Lower leg skin (tissue), 4 donors: Measurements from ENCODE around the gene TUT7. TPM values are rescaled to one million over a fixed set of nuclear protein-coding genes. Genes with fewer than 3 reads are reported as not detected.
"Not testable (repeated sequence)": the region's sequence is repeated elsewhere in the genome, so short reads cannot be mapped to it uniquely, and the experiment has no call there.

Source experiments
- DNase-seq, 2 donors: peaks; one replicate each; pipeline ENCODE4 v3.0.0-alpha.2; 2019; ENCODE audit warnings: low spot score in 2 of 2
- H3K4me3 ChIP-seq: fragments of 200-600 bp; sonication (generic); 2 replicates; pipeline ENCODE4 v1.5.1; 2017; ENCODE audit warnings: mild to moderate bottlenecking, low read depth; ENCODE audit not compliant: poor library complexity, severe bottlenecking
- POLR2A ChIP-seq, 2 donors: fragments of 450-650 bp; IDR thresholded peaks; one replicate each; pipeline ENCODE4 v1.6.1; 2016 to 2017; ENCODE audit warnings: antibody characterized with exemption in 2 of 2, mild to moderate bottlenecking in 1 of 2, moderate library complexity in 1 of 2
- WGBS, 2 donors: methylation state at CpG; one replicate each; pipeline ENCODE4 v1.1.5; 2018; 5-methylcytosine and 5-hydroxymethylcytosine counted together
- intact Hi-C: fragments of 100-400 bp; cut with DNase I; formaldehyde crosslinking; loops from one replicate; pipeline ENCODE4 v1.15.0; 2023; ENCODE audit warnings: low total_unique reads
- total RNA-seq, 4 donors: library from RNA; depleted of rRNA; stranded (reverse); fragments of >200 nt; gene quantifications; one replicate each; pipeline ENCODE4 v1.1.0, GENCODE V29; 2016
- TF ChIP-seq, protein P1 (sequence below), 3 donors: fragments of 450-650 bp; IDR thresholded peaks; one replicate each; pipeline ENCODE4 v1.5.1; 2016; ENCODE audit warnings: antibody characterized with exemption in 3 of 3, mild to moderate bottlenecking in 3 of 3, moderate library complexity in 2 of 3

The TUT7 gene
- total RNA-seq, 4 donors from 2014 or later = 75.9 to 132 (median 89.5) TPM

- H3K4me3 ChIP-seq = no peak overlapping the region
- no peak for TF ChIP-seq POLR2A (IDR thresholded peaks at IDR 0.05)
- TF ChIP-seq, protein P1, sequence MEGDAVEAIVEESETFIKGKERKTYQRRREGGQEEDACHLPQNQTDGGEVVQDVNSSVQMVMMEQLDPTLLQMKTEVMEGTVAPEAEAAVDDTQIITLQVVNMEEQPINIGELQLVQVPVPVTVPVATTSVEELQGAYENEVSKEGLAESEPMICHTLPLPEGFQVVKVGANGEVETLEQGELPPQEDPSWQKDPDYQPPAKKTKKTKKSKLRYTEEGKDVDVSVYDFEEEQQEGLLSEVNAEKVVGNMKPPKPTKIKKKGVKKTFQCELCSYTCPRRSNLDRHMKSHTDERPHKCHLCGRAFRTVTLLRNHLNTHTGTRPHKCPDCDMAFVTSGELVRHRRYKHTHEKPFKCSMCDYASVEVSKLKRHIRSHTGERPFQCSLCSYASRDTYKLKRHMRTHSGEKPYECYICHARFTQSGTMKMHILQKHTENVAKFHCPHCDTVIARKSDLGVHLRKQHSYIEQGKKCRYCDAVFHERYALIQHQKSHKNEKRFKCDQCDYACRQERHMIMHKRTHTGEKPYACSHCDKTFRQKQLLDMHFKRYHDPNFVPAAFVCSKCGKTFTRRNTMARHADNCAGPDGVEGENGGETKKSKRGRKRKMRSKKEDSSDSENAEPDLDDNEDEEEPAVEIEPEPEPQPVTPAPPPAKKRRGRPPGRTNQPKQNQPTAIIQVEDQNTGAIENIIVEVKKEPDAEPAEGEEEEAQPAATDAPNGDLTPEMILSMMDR (IDR thresholded peaks at IDR 0.05) = no peak
- WGBS, 2 donors = 93 to 96% methylated on average over 1 of the region's 1 CpG
- no peak for DNase-seq
- intact Hi-C loops = no loop called here
Observed at GRCh38 chr9:86308687-86309086, 45.5 kb downstream of the TUT7 start.

GRCh38 chr9:86304236-86304730 lies 49.9 kb downstream of the TUT7 start:
- no peak overlapping the region for H3K4me3 ChIP-seq
- 46 to 50% methylated on average over 3 of the region's 3 CpGs for WGBS, 2 donors
- intact Hi-C loops = no loop called here
- DNase-seq = no peak
- TF ChIP-seq, protein P1 (IDR thresholded peaks at IDR 0.05) = no peak
- TF ChIP-seq POLR2A (IDR thresholded peaks at IDR 0.05) = no peak

DNA sequence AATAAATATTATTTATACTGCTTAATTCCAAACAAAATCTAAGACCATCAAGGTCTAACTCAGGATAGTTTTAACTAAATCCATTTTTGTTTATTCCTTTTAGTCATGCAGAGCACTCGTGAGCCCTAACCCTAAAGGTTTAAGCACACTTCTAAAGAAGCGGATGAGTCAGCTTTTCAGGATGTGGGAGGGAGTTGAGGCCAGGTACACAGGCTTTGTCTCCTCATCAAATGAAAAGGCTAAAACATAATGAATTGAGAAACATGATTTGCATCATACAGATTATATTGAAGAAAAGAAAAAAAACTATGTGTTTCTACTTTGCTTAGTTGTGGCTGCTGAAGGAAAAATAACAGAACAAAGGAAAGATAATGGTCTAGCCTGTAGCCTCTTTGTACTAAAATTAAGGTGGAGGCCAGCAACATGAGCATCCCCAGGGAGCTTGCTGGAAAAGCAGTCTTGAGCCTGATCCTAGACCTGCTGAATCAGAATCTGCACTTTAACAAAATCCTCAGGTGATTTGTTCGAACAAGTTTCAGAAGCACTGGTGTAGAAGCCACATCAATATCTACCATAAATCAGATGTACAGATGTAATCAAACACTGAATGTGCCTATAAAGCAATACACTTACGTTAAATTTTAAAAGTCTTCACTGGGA lies 50.8 kb downstream of the TUT7 start:
- intact Hi-C loops = no loop called here
- 70 to 82% methylated on average over 4 of the region's 4 CpGs for WGBS, 2 donors
- no peak for TF ChIP-seq POLR2A (IDR thresholded peaks at IDR 0.05)
- TF ChIP-seq, protein P1 (IDR thresholded peaks at IDR 0.05) = no peak
- H3K4me3 ChIP-seq = no peak overlapping the region
- DNase-seq = no peak

GRCh38 chr9:86301686-86302085 lies 52.5 kb downstream of the TUT7 start:
- no peak for TF ChIP-seq POLR2A (IDR thresholded peaks at IDR 0.05)
- TF ChIP-seq, protein P1 (IDR thresholded peaks at IDR 0.05) = no peak
- no peak overlapping the region for H3K4me3 ChIP-seq
- 21 to 40% methylated on average over 1 of the region's 1 CpG for WGBS, 2 donors

DNA sequence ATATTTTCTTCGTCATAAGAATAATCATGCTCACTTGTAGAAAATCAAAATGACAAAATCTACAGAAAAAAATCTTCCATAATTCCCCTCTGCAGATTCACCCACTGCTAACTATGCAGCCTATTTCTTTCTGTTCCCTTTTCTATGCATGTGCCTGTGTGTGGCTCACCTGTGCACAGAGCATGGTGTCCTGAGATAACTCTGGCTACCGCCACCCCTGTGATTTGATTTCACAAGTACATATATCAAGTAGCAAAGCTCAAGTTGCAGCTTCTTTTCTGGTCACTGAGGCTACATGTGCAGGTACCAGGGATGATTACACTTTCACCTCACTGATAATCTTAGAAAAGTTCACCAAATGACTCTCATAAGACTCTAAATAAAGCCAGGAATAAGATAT lies 53.5 kb downstream of the TUT7 start:
- TF ChIP-seq POLR2A (IDR thresholded peaks at IDR 0.05) = no peak
- TF ChIP-seq, protein P1 (IDR thresholded peaks at IDR 0.05) = no peak
- H3K4me3 ChIP-seq = no peak overlapping the region
- no peak for DNase-seq
- intact Hi-C loops = no loop called here
- 92 to 95% methylated on average over 2 of the region's 2 CpGs for WGBS, 2 donors

More at GRCh38 chr9:86301686-86302085, 52.5 kb downstream of the TUT7 start:
- DNase-seq = no peak
- intact Hi-C loops = no loop called here

- DNase-seq = no peak
Observed at GRCh38 chr9:86298873-86299272, 55.3 kb downstream of the TUT7 start.

DNA sequence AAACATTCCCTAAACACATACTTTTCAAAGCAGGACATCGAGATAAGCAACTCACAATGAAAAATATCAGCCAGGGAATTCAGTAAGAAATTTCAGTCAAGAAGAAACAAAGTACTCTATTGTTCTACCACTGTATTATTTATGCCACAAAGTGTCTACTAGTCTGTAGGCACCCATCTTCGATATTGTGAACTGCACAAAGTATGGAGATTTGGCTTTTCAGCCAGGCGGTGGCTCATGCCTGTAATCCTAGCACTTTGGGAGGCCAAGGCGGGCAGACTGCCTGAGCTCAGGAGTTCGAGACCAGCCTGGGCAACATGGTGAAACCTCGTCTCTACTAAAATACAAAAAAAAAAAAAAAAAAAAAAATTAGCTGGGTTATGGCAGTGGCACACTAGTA lies 63.9 kb downstream of the TUT7 start:
- H3K4me3 ChIP-seq, DNase-seq, intact Hi-C loops: not testable (repeated sequence)
- 90 to 93% methylated on average over 6 of the region's 6 CpGs for WGBS, 2 donors

More at GRCh38 chr9:86298873-86299272, 55.3 kb downstream of the TUT7 start:
- no peak overlapping the region for H3K4me3 ChIP-seq
- WGBS, 2 donors = 89 to 91% methylated on average over 11 of the region's 11 CpGs
- TF ChIP-seq POLR2A (IDR thresholded peaks at IDR 0.05) = no peak
- TF ChIP-seq, protein P1 (IDR thresholded peaks at IDR 0.05) = no peak
- intact Hi-C loops = no loop called here
